ENCODE results near the gene CD200R1.

The CD200R1 gene

DNA sequence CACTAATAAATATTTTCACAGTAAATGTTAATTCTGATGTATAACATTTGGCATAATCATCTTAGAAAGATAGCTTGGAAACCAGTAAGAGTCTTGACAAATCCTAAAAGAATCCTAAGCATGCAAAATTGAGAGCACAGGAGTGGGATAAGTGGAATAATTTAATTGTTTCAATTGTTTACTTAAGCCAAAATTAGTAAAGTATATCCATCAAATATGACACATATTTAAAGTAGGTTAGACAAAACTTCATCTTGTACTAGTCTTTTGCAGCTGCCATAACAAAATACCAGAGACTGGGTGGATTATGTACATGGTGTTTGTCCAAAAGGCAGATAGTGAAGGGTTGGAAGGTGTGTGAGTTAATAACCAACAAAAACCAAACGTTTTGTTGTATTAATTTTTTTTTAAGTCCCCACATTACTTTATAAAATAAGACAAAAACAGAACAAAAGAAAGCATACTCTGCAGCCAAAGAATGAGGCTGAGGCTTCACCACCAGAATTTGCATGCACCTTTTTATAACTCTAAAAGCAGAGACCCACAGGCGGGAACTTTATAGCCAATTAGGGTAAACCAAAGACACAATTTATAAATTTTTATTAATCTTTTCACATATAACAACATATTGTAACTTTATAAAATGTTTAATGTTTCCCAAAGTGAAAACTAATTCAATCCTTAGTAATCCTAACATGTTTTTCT, 86.4 kb downstream of the CD200R1 start:
- DNase-seq (ENCODE audit: low read depth in 3 of 3), result no peak

DNA sequence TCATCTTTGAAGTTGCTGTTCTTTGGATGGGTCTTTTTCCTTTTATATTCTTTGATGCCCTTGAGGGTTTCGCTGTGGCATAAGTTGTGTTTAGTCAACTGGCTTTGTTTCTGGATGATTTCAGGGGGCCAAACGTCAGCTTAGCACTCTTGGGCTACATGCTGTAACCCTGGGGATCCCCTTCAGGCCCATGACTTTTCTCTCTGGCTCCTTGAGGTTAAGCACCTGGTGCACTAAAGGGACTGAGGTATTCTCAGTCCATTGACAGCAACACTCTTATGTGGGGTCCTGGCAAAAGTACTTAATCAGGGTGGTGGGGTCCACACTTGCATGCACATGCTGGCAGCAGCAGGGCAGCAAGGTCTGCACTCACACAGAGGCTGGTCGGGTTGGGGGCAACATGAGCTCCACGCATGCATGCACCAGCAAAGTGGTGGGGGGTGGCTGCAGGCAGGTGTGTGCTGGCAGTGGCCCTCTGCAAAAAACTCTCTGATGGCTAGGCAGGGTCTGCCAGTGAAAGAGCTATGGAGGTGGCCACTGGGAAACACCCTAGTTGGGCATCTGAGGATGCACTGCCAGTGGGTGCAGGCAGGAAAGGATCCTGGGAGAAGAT, 90.1 kb downstream of the CD200R1 start:
- DNase-seq (ENCODE audit: low read depth in 3 of 3), result no peak

DNA sequence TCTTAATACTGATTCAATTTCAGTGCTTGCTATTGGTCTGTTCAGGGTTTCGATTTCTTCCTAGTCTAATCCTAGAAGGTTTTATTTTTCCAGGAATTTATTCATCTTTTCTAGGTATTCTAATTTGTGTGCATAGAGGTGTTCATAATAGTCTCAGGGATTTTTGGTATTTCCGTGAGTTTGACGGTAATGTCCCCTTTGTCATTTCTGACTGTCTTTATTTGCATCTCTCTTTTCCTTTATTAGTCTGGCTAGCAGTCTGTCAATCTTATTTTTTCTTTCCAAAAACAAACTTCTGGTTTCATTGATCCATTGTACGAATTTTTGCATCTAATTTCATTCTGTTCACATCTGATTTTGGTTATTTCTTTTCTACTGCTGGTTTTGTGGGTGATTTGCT, 93.0 kb downstream of the CD200R1 start:
- no peak for DNase-seq (ENCODE audit: low read depth in 3 of 3)

GRCh38 chr3:112875561-112875960, 99.3 kb downstream of the CD200R1 start:
- DNase-seq (ENCODE audit: low read depth in 3 of 3), result no peak

DNA sequence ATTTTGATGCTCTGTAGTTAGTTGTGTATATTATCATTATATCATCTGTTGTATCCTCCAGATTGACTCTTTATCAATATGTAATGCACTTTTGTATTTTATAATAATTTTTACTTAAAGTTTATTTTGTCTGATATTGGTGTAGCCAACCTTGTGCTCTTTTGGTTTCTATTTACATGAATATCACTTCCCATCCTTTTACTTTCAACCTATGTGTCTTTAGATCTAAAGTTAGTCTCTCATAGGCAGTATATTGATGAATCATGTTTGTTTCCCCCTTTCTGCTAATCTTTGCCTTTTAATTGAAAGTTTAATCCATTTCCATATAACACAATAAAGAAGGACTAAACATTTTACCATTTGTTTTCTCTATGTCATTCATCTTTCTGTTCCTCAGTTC, 100.2 kb downstream of the CD200R1 start:
- DNase-seq (ENCODE audit: low read depth in 3 of 3), result no peak

- DNase-seq (ENCODE audit: low read depth in 3 of 3), result no peak
These were observed 101.3 kb downstream of the CD200R1 start for GRCh38 chr3:112873632-112874031.

GRCh38 chr3:112871735-112872134, 103.2 kb downstream of the CD200R1 start:
- DNase-seq (ENCODE audit: low read depth in 3 of 3), result no peak

Data from stimulated activated CD4-positive, alpha-beta T cell treated with anti-CD3 and anti-CD28 coated beads, TNF-alpha, amount 100 ng/mL, for 4 hours (primary cell).